ENCODE results near the gene DUSP16.
"Not testable (repeated sequence)": the region's sequence is repeated elsewhere in the genome, so short reads cannot be mapped to it uniquely, and the experiment has no call there.

DUSP16 gene

DNA sequence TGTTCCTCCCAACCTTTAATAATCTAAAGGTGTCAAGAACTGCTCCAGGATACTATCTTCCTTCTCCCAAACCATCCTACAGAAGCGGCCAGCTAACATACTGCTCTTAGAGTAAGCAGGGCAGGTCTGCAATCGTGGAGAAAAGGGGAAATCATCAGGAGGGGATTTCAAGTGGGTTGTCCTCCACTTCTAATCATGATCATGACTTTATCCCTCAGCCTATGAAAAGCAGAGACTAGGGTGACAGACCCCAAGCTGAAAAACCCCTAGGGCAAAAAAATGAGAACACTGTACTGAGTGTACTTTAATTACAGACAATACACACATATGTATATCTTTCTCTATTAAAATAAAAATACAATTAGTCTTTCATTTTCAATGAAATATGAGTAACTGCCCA is 13.9 kb downstream of the DUSP16 start:
- DNase-seq (ENCODE audit: low spot score) = no peak

DNA sequence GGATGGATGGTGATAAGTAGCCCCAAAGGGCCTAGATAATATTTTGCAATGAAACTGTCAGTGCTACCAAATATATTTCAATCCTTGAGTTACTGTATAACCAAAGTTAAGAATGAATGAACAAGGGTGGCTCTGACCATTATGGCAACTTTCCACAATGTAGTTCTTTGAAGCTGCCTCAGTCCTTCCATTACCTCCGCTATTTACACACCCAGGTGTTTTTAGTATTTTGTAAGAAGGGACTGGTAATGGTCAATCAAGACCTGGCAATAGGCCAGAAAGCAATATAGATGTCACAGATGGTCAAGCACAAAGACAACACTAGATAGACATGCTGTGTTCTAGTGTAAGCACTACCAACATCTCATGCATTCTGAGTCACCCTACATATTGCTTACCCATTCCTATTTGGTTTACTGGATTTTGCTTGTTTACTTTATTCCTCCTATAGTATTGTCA is 16.3 kb downstream of the DUSP16 start:
- DNase-seq (ENCODE audit: low spot score) = no peak

DNA sequence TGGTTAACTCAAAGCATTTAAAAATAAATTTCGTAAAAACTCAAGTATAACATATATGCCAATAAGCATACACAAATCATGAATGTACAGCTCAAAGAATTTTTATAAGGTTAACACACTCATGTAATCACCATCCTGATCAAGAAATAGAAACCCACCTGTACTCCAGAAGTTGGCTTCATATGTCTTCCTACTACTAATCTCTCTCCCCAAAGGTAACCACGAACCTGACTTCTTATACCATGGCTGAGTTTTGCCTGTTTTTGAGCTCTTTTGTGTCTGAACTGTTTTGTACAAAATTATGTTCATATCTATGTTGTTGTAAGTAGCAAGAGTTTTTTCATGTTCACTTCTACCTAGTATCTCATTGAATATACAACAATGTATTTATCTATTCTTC is 18.7 kb downstream of the DUSP16 start:
- no peak for DNase-seq (ENCODE audit: low spot score)

DNA sequence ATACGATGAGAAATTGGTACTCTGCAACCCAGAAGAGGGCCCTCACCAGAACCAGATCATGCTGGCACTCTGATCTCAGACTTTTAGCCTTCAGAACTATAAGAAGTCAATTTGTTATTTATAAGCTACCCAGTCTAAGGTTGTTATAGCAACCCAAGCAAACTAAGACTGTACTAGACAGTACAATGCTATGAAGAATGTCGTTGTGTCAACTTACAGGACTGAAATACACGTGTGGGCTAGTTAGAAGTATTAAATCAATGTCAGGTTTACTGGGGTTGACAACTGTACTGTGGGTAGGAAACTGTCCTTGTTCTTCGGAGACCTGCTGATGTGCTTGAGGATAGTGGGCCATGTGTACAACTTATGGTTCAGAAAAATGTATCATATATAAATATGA is 19.7 kb downstream of the DUSP16 start:
- no peak for DNase-seq (ENCODE audit: low spot score)

DNA sequence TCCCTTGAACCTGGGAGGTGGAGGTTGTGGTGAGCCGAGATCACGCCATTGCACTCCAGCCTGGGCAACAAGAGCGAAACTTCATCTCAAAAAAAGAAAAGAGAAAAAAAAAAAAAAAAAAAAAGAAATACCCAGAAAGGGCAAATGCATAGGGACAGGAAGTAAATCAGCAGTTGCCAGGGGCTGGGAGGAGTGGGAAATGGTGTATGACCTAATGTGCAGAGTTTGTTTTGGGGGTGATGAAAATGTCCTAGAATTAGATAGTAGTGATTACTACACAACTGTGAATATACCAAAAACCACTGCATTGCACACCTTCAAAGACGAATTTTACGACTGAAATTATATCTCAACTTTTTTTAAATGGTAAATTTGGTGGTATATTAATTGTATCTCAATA is 20.4 kb downstream of the DUSP16 start:
- no peak for DNase-seq (ENCODE audit: low spot score)

DNA sequence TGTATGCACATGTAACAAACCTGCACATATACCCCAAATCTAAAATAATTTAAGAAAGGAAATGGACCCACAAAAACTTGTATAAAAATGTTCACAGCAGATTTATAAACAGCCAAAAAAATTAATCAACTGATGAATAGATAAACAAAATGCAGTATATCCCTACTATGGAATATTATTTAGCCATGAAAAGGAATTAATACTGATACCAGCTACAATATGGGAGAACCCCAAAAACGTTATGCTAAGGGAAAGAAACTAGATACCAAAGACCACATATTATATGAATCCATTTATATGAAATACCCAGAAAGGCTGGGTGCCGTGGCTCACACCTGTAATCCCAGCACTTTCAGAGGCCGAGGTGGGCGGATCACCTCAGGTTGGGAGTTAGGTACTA is 20.9 kb downstream of the DUSP16 start:
- no peak for DNase-seq (ENCODE audit: low spot score)

DNA sequence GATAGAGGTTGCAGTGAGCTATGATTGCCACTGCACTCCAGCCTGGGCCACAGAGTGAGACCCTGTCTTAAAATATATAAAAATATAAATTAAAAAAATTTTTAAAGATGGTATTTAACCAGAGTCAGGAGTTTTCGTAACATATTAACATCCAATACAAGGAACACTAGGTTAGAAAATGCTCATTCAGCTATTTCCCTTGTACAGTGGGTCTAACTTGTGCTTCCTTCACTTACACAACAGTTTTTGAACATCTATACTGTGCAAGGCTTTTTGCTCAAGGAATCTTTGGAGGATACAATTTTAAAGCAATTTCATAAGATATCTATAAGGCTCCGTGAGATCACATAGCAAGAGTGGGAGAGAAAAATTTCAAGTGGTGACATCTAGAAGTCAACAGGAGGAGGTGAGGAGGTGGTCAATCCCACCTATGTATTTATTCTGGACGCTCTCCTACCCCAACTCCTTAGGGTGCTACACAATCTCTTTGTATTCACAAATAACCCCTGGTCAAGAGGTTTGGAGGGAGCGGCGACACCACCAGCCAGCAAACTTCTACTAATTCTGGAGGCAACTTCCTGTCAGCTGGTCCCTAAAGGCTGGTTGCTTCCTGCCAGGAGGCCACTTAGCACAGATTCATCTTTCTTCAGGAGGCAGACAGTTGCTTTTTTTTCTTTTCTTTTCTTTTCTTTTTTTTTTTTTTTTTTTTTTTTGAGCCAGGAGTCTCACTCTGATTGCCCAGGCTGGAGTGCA is 22.2 kb downstream of the DUSP16 start:
- no peak for DNase-seq (ENCODE audit: low spot score)

DNA sequence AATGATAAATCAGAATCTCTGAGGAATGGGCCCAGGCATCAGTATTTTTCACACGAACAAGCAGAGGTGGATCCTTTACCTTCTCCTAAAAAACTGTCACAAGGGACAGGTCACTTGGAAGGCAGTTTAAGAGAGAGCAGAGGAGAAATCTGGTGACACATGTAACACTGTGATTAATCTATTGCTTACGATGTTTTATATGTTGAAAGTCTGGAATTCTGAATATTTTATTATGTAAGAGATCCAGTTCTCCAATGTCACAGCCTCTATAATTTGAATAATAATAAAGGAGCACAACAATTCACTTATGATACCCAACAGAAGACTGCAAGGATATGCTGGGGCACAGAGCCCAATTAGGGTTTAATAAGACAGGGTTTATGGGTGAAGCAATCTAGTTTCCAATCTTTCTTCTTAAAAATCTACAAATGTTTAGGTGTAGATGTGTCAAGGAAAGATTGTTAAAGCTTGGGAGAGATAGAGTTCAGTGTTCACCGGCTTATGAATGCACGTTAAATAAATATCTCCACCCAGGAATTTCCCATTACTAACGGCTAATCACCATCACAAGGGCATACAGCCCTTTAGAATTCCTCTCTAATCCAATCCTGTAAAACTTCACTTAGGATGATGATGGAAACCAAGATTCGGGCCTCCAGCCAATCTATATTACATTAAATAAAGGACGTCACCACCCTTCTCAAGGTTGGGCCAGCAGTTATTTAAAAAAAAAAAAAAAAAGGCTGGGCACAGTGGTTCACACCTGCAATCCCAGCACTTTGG is 23.4 kb downstream of the DUSP16 start:
- DNase-seq (ENCODE audit: low spot score) = no peak

DNA sequence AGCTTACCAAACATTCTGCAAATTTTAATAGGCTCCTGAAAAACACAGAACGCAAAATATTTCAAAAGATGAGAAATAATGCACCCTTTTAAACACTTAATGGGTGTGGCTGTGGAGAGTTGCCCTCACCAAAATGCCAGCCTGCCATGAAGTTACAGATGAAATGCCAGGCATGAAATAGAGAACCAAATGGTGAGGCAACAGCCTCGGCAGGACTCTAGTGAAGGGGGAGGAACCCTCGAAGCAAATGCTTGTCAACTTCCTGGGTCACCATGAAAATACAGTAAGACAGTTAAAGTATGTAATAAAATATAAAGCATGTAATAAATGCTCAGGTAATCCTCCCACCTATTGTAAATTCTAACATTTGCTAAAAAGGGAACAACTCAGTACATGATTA is 24.1 kb downstream of the DUSP16 start:
- DNase-seq (ENCODE audit: low spot score) = no peak

DNA sequence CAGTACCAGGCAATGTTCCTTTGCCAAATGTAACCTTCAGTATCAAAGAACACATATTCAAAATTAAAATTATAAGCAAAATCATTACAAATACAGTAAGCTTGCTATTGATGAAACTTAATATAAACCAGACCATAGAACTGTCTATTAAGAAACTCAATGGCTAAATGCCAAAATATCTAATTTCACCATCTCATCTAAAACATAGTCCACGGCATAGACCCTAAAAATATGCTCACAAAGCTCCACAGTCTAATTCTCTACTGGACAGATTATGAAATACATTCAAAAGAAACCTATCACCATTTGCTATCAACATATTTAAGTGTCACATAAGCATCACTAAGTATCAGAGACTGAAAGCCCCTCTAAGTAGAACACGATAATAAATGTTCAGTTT is 25.2 kb downstream of the DUSP16 start:
- DNase-seq (ENCODE audit: low spot score) = no peak

DNA sequence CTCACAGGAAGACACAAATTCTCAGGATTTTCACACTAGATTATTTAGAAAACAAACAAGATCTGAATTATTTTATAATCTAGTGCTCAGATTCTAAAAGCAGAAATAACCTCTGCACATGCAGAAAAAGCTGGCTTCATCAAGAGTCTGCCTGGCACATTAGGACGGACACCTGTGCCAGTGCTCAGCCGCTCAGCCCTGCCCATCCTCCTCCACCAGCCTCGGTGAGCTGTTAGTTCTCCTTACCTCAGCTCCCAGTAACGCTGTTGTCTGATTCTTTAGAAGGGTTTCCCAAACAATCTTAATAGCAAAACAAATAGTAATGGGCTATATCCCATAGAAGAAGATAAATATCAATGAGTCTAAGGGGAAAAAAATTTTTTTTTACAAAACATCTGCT is 27.7 kb downstream of the DUSP16 start:
- DNase-seq (ENCODE audit: low spot score) = no peak

DNA sequence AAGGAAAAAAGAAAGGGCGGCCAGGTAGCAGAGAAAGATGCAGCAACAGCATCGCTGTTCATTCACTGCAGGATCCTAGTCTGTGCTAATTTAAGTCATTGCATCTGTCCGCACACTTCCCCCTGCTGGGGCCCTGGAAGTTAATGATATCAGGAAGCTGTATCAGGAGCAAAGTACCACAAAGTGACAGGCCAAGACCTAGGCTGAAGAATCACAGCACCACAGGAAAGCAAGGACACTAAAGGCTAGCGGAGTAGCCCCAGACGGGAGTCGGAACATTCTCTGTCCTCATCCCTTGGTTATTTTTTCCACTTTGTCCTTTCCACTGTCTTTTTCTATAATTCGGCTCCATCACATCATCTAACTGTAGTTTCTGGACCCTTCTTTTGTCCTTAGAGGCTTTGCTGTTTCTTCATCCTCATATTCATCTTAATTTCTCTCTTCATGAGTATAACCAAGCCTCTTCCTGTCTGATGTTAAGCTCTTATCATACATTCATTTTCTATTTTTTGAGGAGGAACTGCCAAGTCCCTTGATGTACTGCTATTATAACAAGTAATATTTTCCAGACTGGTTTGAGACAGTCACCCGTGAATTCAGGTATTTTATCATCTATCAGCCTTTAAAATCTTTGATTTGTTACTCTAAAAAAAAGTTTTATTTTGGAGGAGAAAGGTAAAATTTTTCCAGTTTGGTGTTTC is 28.3 kb downstream of the DUSP16 start:
- DNase-seq (ENCODE audit: low spot score) = no peak

DNA sequence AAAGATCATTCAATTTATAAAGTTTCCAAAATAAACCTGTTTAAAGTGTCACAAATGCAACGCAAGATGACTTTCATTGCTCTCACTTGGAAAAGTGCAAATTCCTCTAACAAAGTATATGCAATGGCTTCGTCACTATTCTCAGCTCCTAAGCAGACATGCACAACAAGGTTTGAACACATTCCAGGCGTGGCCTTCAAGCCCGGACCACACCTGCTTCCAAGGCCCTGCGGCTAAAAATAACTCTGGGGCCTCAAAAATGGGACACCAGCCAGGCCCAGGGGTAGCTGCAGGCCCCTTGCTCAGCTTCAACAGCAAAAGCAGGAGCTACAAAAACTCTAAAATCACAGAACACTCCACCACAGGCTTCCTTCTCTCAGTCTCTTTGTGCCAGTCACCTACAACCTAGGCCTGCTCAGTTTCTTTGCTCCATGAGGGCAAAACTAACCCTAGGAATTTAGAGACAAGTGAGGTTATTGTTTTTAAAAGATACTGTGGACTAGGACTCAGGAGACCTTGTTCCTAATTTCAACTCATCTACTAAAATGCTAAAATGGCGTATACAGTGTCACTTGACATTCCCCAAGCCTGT is 29.3 kb downstream of the DUSP16 start:
- DNase-seq (ENCODE audit: low spot score) = no peak

DNA sequence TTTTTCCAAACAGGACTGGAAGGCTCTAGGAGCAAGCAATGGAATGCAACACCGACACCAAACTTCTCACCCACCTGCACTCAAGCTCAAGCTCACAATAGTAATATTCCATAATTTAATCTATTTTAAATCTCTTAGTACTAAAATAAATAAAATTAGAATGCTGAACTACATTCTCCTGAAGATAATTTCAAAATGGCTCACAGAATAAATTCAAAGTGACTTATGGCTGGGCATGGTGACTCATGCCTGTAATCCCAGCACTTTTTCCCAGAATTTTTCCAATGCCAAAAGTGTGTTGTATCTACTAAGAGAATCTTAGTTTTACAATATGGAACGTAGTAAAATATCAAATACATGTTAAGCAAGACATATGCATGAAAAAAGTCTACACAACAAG is 31.5 kb downstream of the DUSP16 start:
- no peak for DNase-seq (ENCODE audit: low spot score)

DNA sequence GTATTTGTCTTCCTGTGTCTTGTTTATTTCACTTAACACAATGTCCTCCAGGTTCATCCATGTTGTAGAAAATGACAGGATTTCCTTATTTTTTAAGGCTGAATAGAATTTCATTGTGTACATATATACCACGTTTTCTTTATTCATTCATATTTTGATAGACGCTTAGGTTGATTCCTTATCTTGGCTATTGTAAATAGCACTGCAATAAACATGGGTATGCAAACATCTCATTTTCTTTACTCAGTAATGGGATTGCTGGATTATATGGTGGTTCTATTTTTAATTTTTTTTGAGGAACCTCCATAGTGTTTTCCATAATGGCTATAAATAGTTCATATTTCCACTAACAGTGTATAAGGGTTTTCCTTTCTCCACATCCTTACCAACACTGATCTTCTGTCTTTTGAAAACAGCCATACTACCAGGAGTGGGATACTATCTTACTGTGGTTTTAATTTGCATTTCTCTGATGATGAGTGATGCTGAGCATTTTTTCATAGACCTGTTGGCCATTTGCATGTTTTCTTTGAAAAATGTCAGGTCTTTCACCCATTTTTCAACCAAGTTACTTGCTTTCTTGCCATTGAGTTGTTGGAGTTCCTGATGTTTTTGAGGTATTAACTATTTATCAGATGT is 32.8 kb downstream of the DUSP16 start:
- no peak for DNase-seq (ENCODE audit: low spot score)

DNA sequence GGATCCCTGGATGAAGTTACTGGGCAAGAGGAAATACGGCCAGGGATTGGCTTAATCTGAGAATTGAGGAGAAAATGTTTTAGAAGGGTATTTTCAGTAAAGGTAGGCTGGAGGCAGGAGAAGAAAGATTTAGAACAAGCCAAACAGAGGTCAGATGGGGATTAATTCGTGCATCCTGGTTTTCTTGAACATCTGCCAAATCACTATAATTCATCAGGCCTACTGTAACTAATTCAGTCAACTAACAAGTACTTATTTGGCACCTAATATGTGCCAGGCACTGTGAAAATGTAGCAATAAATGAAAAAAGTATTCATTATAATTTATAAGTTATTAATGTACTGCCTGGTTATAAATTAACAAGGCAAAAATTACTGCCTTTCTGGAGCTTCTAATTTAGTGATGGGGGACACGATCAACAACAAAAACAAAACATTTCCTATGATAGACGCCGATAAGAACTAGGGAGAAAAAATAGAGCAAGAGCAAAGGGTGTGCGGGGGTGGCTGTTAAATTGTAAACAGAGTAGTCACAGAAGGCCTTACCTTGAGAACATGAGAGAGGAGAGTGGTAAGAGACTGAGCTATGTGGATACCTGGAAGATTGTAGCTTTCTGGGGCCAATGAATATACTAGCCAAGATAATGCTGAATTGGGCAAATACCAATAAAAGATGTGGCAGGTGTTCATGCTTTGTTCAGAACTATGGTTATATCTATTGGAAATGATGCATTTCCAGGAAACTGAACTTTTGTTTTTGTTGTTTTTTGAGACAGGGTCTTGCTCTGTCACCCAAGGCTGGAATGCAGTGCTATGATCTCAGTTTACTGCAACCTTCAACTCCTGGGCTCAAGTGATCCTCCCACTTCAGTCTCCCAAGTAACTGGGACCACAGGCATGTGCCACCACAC is 34.0 kb downstream of the DUSP16 start:
- DNase-seq (ENCODE audit: low spot score) = no peak

DNA sequence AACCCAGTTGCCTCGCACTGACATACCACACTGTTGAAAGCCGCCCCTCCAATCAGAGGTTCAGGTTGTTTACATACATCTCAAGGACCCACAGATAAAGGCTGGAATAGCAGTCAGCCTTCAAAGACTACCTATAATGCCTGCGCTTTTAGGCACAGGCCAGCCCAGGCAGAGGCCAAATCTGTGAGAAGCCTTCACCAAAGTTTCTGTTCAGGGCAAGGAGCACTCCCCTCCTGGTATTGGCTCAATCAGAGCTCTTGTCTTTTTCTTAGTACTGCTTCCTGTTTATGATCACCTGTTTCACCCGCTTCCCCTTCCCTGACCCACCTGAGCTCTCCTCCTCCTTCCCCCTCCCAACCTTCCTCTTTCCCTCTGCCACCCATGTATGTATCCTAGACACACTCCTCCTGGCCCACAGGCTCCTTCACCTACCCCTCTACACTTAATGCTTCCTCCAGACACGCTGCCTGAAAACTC is 34.8 kb downstream of the DUSP16 start:
- no peak for DNase-seq (ENCODE audit: low spot score)

DNA sequence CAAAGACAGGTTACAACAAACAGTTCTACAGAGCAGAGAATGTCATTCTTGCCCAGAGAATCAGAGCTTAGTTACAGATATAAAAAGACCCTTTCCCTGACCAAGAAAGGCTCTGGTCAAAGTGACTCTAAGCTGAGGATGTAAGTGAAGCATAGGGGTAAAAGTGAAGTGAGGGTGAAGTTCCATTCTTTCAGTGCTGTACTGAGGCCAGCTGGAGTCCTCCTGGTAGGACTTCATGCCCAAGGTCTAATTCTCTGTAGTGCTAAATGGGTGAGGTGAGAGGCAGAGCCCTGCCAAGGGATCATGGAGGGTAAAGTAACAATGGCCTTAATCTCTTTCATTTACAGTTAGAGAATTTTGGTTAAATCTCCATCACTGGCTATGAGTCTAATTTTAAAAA is 38.5 kb downstream of the DUSP16 start:
- no peak for DNase-seq (ENCODE audit: low spot score)

DNA sequence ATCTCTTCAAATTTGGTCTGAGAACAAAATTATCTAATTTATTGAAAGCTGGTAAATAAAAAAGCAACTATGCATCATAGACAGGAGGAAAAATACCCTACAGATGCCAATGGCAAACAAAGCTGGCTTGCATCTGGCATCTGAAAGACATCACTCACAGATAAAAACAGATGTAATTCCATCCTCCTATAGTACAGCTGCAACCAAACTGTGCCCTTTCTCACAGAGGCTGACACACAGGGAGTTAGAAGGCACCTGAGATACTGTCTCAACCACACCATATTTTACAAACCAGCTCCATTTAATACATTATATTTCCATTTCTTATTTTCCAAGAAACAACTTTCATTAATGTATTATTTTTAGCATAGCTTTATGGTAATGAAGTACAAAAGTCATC is 39.4 kb downstream of the DUSP16 start:
- DNase-seq (ENCODE audit: low spot score) = no peak

DNA sequence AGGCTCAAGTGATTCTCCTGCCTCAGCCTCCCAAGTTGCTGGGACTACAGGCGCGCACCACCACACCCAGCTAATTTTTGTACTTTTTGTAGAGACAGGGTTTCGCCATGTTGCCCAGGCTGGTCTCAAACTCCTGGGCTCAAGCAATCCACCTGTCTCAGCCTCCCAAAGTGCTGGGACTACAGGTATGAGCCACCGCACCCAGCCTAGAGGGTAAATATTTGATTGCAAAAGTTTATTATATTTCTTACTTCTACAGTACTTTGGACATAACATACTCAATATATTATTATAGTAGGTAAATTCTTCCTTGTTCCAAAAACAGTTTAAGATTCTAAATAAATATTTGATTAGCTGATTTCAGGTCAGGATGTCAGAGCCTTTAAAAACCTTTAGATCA is 40.0 kb downstream of the DUSP16 start:
- DNase-seq (ENCODE audit: low spot score) = not testable (repeated sequence)

DNA sequence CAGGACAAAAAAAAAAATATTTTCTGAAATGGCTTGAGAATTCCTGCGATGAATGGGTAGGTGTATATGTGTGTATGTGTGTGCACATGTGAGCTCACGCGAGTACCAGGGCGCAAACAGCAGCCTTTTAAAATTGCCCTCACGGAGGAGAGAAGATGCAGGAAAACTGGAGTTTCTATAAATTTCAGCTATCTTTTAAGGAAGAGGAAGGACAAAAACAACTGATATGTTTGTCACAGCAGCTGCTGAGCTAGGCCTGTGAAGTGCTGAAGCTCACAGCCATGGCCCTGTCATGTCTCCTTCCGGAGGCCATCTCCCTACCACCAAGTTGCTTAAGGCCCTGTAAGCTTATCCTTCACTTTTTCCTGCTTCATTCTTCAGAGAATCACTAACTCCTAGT is 40.8 kb downstream of the DUSP16 start:
- no peak for DNase-seq (ENCODE audit: low spot score)

Data from putamen (tissue), 1 donor.